ENCODE measurements around the gene KLRC4. TPM values are rescaled to one million over a fixed set of nuclear protein-coding genes. Genes with fewer than 3 reads are reported as not detected.

The KLRC4 gene, protein sequence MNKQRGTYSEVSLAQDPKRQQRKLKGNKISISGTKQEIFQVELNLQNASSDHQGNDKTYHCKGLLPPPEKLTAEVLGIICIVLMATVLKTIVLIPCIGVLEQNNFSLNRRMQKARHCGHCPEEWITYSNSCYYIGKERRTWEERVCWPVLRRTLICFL
- not detected in 2 replicates for total RNA-seq

DNA sequence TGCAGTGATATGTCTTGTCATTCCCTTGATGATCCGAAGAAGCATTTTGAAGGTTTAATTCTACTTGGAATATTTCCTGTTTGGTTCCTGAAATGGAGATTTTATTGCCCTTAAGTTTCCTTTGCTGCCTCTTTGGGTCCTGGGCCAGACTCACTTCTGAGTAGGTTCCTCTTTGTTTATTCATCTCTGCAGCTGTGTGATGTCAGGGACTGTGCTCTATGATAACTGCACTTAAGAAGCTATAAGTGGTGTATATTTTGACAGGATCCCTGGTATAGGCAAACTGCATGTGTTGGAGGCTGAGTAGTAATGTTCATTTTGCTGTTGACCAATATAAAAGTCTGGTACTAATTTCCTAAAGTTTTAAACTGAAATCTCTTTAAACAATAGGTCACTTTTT, at the start of gene KLRC4:
Gene KLRC4, minus strand, starts transcription at position 366 of the 400 bp plus-strand sequence. Its CDS starts 182 bp downstream, at position 184.

DNA sequence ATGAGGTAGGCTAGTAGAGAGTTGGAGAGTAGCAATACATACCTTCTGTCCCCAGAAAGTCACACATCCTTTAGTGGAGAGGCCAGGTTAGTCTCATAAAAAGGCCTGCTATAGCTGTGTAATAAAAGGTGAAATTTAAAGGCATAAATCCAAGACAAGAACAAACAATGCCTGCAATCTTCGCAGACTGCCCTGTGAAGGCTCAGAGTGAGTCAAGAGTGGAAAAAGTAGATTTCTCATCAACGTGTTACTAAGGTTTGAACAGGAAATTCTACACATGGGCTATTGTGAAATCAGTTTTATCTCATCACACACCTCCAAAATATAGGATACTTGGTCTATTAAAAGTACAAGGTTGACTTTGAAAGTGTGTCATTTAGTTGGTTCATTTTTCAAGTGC, 43.6 kb upstream of the KLRC4 start, which contains the start of gene KLRC1:
Gene KLRC1, minus strand, starts transcription at position 222 of the 400 bp plus-strand sequence. CDS start 2,221 bp downstream, outside the sequence.

DNA sequence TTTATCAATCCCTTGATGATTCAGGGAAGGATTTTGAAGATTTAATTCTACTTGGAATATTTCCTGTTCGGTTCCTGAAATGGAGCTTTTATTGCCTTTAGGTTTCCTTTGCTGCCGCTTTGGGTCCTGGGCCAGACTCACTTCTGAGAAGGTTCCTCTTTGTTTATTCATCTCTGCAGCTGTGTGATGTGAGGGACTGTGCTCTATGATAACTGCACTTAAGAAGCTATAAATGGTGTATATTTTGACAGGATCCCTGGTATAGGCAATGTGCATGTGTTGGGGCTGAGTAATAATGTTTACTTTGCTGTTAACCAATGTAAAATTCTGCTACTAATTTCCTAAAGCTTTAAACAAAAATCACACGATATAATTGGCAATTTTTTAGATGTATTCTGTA, 26.3 kb upstream of the KLRC4 start, which contains the start of gene KLRC2:
Gene KLRC2, minus strand, starts transcription at position 195 of the 400 bp plus-strand sequence. Its CDS starts 24 bp downstream, at position 171.

DNA sequence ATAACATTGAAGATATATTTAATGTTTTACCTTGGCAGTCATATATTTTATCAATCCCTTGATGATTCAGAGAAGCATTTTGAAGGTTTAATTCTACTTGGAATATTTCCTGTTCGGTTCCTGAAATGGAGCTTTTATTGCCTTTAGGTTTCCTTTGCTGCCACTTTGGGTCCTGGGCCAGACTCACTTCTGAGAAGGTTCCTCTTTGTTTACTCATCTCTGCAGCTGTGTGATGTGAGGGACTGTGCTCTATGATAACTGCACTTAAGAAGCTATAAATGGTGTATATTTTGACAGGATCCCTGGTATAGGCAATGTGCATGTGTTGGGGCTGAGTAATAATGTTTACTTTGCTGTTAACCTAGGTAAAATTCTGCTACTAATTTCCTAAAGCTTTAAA, 10.8 kb upstream of the KLRC4 start, which contains the start of gene KLRC3:
Gene KLRC3, minus strand, starts transcription at position 262 of the 400 bp plus-strand sequence. Its CDS starts 45 bp downstream, at position 217.

DNA sequence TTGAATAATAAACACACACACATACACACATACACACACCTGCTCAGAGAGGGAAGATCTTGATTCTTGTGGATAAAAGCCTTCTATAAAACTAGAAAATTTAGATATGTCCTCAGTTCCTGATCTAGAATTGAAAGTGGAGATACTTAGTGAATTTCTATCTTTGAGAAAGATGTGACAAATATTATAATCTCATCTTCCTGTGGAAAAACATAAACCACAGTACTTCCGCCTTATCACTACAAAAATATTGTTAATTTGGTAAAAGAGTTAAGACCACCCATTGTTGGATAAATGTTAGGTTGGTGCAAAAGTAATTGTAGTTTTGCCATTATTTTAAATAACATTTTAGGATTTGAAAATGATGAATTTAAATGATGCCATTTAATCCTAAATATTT, 19.7 kb downstream of the KLRC4 start, which contains the start of gene KLRK1:
Gene KLRK1, minus strand, starts transcription at position 138 of the 400 bp plus-strand sequence. CDS start 1,231 bp downstream, outside the sequence.

Other genes with a start within 250 kb of the KLRC4 start
- under 0.01 TPM in 1 of 2 replicates, not detected in the other for gene OLR1, start 237.6 kb downstream of the KLRC4 start, total RNA-seq
- gene TMEM52B, start 230.7 kb downstream of the KLRC4 start, total RNA-seq = under 0.01 TPM in 1 of 2 replicates, not detected in the other
- gene GABARAPL1, start 196.9 kb downstream of the KLRC4 start, total RNA-seq = 51.6 and 116 TPM in 2 replicates
- 0.15 and 0.66 TPM in 2 replicates for gene KLRD1, start 101.9 kb downstream of the KLRC4 start, total RNA-seq
- gene KLRK1, start 19.7 kb downstream of the KLRC4 start, total RNA-seq = 0.29 TPM in 1 of 2 replicates, not detected in the other
- not detected in 2 replicates for gene KLRC3, start 10.8 kb upstream of the KLRC4 start, total RNA-seq
- not detected in 2 replicates for gene KLRC2, start 26.3 kb upstream of the KLRC4 start, total RNA-seq
- 0.15 TPM in 1 of 2 replicates, not detected in the other for gene KLRC1, start 43.6 kb upstream of the KLRC4 start, total RNA-seq
- gene EIF2S3B, start 96.1 kb upstream of the KLRC4 start, total RNA-seq = 0.83 and 0.87 TPM in 2 replicates
- 8.1 and 25.7 TPM in 2 replicates for gene MAGOHB, start 203.9 kb upstream of the KLRC4 start, total RNA-seq

All from smooth muscle cell of trachea (primary cell).